Gastrocnemius medialis (tissue), 4 donors: ENCODE data around the gene KRTAP16-1.

Experiments used
- CTCF ChIP-seq, 5 experiments: fragments of 450-650 bp in 3 of 5; fragments of 200-600 bp in 2 of 5; sonication (generic) in 2 of 5; IDR thresholded peaks in 4 of 5; conservative IDR thresholded peaks in 1 of 5; 1 replicate in 4 of 5; 2 replicates in 1 of 5; pipeline ENCODE4 v1.5.1; 2016 to 2019; ENCODE audit warnings: antibody characterized with exemption in 5 of 5, mild to moderate bottlenecking in 3 of 5, moderate library complexity in 3 of 5
- POLR2A ChIP-seq, 2 donors: fragments of 450-650 bp; IDR thresholded peaks; one replicate each; pipeline ENCODE4 v1.6.1; 2017; ENCODE audit warnings: antibody characterized with exemption in 2 of 2, mild to moderate bottlenecking in 2 of 2, moderate library complexity in 2 of 2

GRCh38 chr17:41325611-41326010, 16.5 kb upstream of the KRTAP16-1 start:
- TF ChIP-seq CTCF (IDR thresholded peaks at IDR 0.05 in 4 of 5, conservative IDR thresholded peaks at IDR 0.05 in 1 of 5) (no peak), POLR2A (IDR thresholded peaks at IDR 0.05) (no peak)
